Stimulated activated CD8-positive, alpha-beta memory T cell treated with anti-CD3 and anti-CD28 coated beads, Interleukin-2, amount 100 ng/mL, for 1 hour (primary cell): ENCODE measurements around the gene SLC6A7.

ENCODE experiments used
- DNase-seq, 2 donors: peaks; one replicate each; pipeline ENCODE4 v3.0.0-alpha.2; 2020; ENCODE audit warnings: low read depth in 2 of 2

Gene SLC6A7

DNA sequence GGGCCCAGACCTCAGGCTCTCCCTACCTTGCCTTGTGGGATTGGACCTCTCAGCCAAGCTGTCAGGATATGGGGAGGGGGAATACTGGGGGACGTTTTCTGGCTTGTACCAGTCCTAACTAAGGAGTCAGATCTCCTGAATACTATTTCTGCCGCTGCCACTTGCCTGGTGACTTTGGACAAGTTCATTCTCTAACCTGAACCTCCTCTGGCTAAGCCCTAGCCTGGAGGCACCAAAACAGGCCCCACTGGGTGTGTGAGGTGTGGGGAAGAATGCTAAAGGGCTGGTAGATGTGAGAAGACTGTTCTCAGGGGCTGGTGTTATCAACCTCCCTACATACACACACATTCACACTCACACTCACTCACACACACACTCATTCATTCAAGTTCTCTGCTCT, 1.1 kb downstream of the SLC6A7 start:
- DNase-seq: no peak

DNA sequence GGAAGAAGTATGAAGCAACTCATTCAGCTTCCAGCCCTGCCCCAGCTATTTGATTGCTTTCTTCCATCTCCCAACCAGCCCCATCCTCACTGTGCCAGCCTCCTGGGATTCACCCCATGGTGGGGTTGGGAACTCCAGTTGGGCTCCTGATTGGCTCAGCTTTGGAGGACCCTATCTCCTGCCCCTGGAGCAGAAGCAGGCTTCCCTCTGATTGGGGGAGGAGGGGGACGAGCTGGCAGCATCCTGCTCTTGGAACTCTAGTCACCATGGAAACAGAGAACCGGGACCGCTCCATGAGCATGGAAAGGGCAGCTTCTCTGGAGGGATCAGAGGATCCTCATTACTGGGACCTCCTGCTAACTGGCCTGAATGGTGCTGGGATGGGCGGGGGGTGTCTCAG, 2.6 kb downstream of the SLC6A7 start:
- no peak for DNase-seq

DNA sequence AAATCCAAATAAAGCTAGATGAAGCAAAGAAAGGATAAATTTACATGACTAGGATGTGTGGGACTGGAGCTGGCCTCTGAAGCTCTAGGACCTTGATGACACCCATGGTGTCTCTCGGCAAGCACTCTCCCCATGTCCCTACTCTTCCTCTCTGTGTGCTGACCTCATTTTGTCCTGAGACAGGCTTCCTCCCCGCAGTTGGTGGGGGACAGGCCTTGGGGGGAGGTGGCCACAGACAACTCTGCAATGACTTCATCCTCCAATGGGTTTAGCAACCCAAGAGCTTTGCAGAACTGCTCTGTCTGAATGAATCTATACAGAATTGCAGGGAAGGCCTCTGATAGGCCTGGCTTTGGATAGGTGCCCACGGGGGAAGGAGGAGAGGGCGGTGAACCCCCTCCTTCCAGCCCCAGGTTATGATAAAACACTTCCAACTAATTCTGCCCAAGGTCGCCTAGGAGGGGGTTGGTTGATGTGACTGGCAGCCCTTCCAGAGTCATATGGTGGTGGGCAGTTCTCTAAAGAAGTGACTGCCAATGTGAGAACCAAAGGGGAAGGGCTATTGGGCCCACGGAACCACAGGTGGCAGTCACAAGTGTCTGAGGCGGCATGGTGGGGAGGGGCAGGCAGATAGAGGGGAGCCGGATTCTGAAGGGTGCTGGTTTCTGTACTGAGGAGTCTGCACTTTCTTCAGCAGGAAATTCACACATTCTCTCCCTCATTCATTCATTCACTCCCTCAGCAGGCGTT, 6.0 kb downstream of the SLC6A7 start:
- DNase-seq: no peak

DNA sequence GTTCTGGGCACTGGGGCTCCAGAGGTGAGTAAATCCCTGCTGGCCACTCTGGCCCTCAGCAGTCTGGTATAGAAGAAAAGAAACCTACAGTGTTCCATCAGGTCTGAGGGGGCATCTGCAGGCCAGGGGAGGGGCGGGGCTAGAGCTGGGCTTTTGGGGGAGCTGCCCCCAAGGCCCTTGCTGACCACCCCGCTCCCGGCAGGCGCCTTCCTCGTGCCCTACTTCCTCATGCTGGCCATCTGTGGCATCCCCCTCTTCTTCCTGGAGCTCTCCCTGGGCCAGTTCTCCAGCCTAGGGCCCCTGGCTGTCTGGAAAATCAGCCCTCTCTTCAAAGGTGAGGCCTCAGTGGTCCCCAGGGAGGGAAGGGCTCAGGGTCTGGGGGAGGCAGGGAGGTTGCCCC, 6.7 kb downstream of the SLC6A7 start:
- no peak for DNase-seq

DNA sequence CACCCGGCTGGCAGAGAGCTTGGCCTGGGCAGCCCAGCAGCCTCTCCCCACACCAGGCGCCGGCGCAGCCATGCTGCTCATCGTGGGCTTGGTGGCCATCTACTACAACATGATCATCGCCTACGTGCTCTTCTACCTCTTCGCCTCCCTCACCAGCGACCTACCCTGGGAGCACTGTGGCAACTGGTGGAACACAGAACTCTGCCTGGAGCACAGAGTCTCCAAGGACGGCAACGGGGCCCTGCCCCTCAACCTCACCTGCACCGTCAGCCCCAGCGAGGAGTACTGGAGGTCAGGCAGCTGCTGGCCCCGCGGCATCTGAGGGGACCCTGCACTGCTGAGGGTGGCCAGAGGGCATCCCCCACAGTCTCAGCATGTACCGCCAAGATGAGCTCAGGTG, 7.1 kb downstream of the SLC6A7 start:
- DNase-seq: no peak

DNA sequence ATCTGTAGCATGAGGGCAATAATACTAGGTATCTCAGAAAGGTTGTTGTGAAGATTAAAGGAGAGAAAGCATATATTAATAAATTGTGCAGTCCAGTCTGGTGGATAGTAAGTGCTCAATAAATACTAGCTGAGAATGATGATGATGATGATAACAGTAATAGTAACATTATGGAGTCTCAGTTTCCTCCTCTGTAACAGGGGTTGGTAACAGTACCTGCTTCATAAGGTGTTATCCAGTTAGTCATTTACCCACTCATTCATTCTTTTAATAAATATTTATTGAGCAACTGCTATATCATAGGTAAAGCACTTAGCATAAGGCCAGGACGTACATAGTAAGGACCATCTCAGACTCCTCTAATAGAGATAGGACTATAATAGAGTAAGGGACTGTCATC, 7.6 kb downstream of the SLC6A7 start:
- DNase-seq: no peak

DNA sequence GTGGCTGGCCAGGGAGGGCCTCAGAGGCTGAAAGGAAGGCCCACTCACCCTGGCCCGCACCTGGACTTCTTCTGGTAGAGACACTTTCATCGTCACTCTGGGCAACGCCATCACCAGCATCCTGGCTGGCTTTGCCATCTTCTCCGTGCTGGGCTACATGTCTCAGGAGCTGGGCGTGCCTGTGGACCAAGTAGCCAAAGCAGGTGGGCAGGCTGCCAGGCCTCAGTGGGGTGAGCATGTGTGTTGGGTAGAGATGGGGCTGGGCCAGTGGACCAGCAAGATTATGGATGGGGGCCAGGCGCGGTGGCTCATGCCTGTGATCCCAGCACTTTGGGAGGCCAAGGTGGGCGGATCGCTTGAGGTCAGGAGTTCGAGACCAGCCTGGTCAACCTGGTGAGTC, 12.6 kb downstream of the SLC6A7 start:
- no peak for DNase-seq

DNA sequence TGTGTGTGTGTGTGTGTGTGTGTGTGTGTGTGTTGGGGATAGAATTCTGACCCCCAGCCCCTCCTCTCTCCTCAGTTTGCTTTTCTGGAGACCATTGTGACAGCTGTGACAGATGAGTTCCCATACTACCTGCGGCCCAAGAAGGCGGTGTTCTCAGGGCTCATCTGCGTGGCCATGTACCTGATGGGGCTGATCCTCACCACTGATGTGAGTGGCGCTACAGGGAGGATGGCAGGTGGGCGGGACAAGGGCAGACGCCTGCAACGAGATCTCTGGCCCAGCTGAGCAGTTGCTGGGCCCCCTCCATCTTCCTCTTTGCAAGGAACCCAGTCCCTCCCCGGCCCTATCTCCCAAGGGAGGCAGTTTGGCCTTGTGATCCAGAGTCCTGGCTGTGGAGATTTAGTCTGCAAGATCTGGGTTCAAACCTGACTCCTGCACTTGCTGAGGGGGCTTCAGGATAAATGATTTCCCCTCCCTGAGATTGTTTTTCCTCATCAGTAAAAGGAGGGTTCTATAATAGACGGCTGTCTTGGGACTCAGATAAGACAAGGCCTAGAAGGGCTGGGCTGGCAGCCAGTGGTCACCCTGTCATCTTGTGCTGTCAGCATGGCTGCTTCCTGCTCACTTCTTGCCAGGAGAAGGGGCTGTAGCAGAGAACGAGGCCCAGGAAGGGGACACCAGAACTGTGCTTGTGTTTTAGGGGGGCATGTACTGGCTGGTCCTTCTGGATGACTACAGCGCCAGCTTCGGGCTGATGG, 14.1 kb downstream of the SLC6A7 start:
- no peak for DNase-seq

DNA sequence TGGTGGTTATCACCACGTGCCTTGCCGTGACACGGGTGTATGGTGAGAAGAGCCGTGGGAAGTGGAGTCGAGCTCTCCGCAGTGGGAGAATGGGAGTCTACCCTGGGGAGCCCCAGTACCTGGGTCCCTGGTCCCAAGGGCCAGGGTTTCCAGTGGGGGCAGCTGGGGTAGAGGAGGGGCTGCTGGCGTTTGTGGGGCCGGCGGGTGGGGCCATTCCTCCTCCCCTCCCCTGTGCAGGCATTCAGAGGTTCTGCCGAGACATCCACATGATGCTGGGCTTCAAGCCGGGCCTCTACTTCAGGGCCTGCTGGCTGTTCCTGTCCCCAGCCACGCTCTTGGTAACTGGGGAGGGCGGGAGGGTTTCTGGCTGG, 14.7 kb downstream of the SLC6A7 start:
- DNase-seq: no peak

DNA sequence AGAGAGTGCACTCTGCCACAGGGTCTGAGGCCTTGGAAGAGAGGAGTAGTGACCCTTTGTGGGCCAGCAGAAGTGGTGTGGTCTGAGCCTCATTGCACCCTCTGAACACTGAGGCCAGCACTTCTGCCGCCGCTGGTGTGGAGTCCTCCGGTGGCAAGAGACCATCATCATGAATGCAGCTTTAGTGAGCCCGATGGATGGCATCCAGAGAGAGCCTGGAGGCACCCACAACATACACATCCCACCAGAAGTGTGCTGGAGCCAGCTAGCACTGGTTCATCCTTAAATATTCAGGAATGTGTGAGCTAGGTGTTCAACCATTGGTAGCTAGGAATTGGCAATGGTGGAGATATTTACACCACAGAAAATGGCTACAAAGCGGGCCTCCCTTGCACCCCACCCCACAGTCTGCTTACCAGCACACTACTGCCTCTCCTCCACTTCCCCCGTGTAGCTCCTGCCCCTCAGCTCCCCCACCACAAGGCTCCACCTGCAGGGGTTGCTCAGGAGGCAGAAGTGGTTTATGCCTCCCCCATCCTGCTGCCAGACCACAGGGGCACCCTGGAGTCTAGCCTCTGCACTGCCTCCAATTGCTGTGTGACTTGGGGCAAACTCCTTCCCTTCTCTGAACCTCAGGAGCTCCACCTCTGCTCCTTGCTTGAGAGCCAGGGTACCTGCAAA, 16.4 kb downstream of the SLC6A7 start:
- DNase-seq: no peak

DNA sequence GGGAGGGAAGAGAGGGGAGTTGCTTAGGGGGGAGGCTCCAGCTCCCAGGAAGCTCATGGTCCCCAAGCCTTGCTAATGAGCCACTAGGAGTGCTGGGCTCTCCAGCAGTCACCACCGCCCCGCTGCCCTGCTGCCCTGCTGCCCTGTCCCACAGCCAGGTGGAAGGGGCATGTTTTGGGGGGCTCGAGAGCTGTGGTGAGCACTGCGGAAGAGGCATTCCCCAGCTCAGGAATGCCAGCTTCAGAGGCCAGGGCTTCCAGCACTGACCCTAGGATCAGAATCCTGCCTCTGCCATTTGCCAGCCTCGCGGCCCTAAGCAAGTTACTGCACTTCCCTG, 16.9 kb downstream of the SLC6A7 start:
- DNase-seq: no peak

DNA sequence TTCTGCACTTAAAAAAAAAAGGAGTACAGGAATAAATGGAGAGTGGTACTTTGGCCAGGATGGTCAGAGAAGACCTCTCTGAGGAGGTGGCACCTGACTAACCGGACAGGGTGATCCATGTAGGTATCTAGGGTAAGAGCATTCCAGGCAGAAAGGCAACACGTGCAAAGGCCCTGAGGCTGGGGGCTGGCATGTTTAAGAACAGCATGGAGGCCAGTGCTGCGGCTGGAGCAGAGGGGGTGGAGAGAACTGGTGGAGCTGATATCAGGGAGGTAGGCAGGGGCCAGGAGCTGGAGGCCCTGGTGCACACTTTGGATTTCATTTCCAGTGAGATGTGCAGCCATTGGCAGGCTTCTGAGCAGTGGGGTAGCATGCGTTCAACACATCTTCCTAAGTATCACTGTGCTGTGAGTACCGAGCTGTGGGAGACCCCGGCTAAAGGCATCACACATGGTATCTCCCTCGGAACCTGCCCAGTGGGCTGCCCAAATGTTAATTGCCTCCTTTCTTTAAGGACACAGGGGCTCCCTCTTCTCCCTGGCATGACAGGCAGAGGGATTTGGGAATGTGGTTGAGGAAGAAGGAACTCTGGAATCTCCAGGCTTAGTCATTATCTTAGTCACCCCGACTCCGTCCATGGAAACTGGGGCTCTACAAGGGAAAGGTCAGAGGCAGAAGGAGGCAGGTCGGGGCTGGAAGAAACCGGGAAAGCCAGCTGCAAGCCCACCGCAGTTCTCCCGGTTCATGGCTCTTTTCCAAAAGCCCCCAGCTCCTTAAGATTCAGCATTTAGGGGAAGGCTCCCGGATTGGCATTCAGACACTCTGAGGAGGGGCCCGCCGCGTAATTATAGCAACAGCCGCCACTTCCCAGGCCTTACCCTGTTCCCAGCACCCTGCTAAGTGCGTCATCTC, 18.6 kb downstream of the SLC6A7 start:
- DNase-seq: no peak

DNA sequence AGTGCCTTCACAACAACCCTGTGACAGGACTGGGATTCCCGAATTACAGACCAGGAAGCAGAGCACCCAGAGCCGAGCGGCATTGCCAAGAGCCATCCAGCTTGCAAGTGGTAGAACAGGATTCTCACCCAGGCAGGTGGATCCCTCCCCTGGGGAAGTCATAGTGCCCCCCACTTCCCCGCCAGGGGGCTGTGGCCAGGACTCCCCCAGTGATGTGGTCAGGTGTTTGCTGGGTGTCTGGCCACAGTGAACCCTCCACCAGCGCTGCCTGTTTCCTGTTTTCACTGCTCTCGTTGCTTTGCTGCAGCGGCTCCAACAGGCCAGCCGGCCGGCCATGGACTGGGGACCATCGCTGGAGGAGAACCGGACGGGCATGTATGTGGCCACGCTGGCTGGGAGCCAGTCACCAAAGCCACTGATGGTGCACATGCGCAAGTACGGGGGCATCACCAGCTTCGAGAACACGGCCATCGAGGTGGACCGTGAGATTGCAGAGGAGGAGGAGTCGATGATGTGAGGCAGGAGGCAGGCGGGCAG, 19.3 kb downstream of the SLC6A7 start:
- DNase-seq: peak in 1 of 2 donors; percentile 9

DNA sequence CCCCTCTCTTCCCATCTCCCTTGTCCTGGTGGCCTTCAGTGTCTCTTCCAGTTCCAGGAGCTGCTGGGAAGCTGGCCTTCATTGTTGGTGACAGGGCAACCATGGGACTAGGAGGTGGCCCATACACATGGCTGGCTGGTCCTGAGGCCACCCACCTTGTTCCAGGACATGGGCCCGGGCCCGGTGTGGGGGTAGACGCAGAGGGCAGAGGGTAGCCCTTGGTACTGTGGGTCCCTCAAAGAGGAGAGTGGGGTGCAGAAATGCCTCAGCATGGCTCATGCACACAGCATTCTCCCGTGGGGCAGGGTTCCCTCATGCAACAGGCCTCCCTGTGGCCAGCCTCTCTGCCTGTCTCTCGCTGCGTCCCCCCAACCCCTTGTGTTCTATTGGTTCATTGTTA, 20.8 kb downstream of the SLC6A7 start:
- DNase-seq: no peak

DNA sequence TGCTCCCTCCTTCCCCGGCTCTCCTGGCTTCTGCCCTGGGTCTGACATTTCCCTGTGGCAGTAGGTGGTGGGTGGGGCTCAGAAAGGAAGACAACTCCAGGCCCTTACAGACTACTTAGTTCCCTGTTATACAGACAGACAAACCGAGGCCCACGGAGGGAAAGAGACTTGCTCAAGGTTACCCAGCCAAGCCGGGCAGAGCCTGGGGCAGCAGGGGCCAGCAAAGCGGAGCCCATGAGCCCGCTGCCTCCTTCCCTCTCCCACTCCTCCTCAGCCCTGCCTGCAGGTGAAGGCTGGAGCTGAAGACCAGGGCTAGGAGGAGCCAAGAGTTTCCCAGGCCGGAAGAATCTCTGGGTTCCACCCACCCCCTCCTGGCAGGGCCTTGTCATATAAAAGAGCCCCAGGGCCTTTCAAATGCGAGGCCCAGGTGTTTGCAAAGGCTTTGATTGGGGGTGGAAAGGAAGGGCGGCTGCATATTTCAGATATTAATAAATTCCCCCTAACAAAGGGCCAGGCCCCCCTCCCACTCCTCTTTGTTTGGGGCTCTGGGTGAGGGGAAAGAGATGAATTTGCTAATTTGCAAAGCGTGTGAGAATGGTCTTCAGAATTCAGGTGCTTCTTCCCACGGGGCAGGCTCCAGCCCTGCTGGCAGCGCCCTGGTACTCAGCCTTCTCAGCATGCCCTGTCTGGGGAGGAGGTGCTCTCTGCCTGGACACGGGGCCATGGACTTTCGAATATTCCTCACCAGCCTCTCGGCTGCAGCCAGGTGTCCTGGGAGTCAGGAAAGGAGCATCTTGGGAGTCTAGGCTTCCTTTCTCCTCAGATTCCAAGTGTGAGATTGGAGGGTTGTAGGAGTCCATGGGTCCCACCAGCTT, 21.5 kb downstream of the SLC6A7 start:
- DNase-seq: no peak

DNA sequence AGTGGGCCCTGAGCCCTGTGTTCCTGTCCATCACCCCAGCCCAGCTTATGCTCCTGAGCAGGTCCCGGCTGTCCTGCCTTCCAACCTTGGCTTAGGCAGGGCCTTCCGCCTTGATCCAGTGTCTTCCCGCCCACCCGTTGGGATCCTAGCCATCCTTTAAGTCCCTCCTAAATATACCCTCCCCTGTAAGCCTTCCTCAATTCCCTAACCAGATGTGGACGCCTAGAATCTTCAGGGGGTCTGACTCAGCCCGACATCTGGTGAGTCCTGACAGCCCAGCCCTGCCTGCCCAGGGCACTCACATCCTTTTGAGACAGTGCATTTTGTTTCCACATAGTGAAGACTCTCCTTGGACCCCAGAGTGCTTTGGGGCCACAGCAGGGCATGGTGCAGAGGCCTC, 23.7 kb downstream of the SLC6A7 start:
- DNase-seq: no peak

DNA sequence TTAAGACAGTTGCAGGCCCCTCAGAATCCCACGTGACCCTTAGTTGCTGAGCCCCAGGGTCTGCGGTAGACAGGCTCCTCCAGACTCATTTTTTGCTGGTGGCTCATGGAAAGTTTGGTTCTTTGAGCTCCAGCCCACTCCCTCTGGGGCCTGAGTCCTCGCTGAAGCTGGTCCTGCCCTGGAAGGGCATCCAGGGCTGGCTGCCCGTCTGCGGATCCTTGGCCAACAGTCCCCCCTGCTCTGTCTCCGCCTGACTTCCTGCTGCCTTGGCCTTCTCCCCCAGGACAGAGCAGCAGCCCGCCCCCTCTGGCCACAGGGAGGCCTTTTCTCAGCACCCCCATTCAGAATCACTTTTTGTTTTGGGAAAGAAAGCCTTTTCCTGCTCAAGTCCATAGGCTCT, 24.4 kb downstream of the SLC6A7 start:
- DNase-seq: no peak

DNA sequence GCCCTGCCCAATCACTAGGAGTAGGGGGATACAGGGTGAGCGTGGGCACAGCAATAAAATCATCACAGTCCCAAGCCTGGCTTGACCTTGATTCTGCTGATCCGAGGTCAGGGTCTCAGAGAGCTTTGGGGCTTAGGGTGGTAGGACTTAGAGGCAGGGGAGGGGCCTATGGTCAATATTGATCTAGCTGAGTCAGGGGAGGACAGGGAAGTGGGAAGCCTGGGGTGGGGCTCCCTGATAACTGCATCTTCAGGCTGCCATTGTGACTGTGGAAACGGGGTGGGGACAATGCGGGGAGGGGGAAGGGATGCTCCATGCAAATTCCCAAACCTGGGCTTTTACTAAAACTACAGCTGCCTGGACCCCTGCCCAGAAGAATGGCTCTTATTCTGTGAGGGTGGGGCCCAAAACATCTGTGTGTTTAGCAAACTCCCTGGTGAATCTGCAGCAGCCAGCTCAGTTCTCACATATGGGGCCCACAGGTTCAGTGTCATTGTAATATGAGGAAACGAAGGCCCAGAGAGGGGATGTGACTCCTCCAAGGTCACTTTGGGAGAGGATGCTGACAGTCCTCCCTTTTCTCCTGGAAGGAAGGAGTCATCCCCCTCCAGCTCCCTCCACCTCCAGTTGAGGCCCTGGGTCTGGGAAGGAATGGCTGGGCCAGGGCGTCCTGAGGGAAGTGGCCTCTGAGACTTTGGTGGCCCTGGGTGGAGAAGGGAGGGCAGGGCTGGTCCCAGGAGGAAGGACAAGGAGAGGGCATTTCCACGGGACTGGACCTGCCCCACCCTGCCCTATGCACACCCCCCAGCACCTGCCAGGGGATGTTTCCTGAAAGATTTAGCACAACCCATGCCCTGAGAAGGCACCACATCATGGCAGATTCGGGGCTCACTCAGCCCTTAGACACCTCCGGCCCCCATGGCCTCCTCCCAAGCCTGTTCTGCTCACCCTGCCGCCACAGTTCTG, 26.4 kb downstream of the SLC6A7 start:
- no peak for DNase-seq

DNA sequence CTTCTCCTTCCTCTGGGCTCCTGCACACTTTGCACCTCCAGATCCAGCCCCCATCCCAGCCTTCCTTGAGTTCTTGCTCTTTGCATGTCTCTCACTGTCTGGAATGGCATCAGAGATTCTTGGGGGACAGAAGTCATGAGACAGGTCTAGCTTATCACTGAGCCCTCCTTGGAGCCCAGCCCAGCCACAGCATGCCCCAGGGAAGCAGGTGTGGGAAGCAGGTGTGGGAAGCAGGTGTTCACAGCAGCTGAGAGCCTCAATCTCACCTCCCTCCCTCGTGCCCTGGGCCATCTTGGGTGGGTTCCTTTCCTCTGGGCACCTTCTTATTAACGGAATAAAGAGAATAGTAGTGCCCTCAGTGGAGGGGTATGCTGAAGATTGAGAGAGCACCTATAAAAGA, 27.2 kb downstream of the SLC6A7 start:
- DNase-seq: no peak
